Right cardiac atrium (tissue), 5 donors: ENCODE measurements around the gene VWA7. TPM values are rescaled to one million over a fixed set of nuclear protein-coding genes. Genes with fewer than 3 reads are reported as not detected.
"Not testable (repeated sequence)": the region's sequence is repeated elsewhere in the genome, so short reads cannot be mapped to it uniquely, and the experiment has no call there.

Source experiments
- ATAC-seq, 2 donors: fragments of 200-7000 bp; cut with Tn5 transposase; one replicate each; pipeline versions ENCODE4 v1.8.0 to v1.9.1; 2020; ENCODE audit warnings: moderate library complexity in 2 of 2, mild to moderate bottlenecking in 1 of 2
- DNase-seq, 3 donors: peaks; one replicate each; pipeline ENCODE4 v3.0.0-alpha.2; 2020
- H3K27ac ChIP-seq: one replicate; pipeline ENCODE4 v1.5.1; 2013; ENCODE audit warnings: mild to moderate bottlenecking, low read length, control low read depth, moderate library complexity
- H3K27me3 ChIP-seq: one replicate; pipeline ENCODE4 v1.6.1; 2013; ENCODE audit not compliant: control insufficient read depth, insufficient read depth
- H3K4me1 ChIP-seq: one replicate; pipeline ENCODE4 v1.6.1; 2013; ENCODE audit warnings: low read length; ENCODE audit not compliant: control insufficient read depth, insufficient read depth
- H3K4me3 ChIP-seq: one replicate; pipeline ENCODE4 v1.5.1; 2013; ENCODE audit warnings: low read length, control low read depth
- H3K9me3 ChIP-seq: one replicate; pipeline ENCODE4 v1.6.1; 2013; ENCODE audit warnings: low read length; ENCODE audit not compliant: control insufficient read depth
- WGBS: extraction: QIAGEN DNeasy Blood & Tissue Kit; methylation state at CpG from one replicate; pipeline ENCODE4 v1.1.7; 2013; 5-methylcytosine and 5-hydroxymethylcytosine counted together
- intact Hi-C, 4 donors: fragments of 100-400 bp; cut with DNase I; formaldehyde crosslinking; loops; one replicate each; pipeline versions ENCODE4 v1.11.0 to v1.14.0; 2022 to 2023
- long read RNA-seq, 4 donors: library from polyadenylated mRNA; unstranded; transcript quantifications; one replicate each; pipeline ENCODE4 v2.0.0, GENCODE V29; 2020 to 2021
- polyA plus RNA-seq: library from polyadenylated mRNA; stranded (reverse); fragments of 200-250 nt; gene quantifications from one replicate; pipeline ENCODE4 v1.2.3, GENCODE V29; 2013
- total RNA-seq, 4 donors: library from RNA; stranded (reverse); fragmentation: NEBNext Ultra II Directional; extraction: Animal tissue kit (Norgen Biotek cat#: 25700); gene quantifications; one replicate each; pipeline ENCODE4 v1.2.1, GENCODE V29; 2021
- donor health status: healthy with polysubstance abuse.
- donor health status: DM: no; HTN: yes; CAD: no.
- donor health status: DM: no; HTN: no; CAD: no.
- donor health status: DM: no; HTN: yes; CAD: no; lungs with severe emphysema.
- donor health status: DM: yes; HTN: yes; CAD: no.

The VWA7 gene
- total RNA-seq = 10 to 100 TPM in 1 of 4 donors, 1 to 10 TPM in 3; 3.4 to 12.8 (median 8.2) TPM
- 3.2 TPM for polyA plus RNA-seq
- long read RNA-seq, donor 1 = 0 reads
- long read RNA-seq, donor 2 = 0 reads
- long read RNA-seq, donor 3 = 0 reads
- long read RNA-seq, donor 4, partial matches to known transcripts = 0 of 3 reads
- long read RNA-seq, donor 4, other reads (novel, unspliced or antisense) = 3 of 3 reads

GRCh38 chr6:31776989-31777666 is at the start of gene VWA7:
Gene VWA7 (minus strand): TSS chr6:31777328. CDS start chr6:31776779, 549 bp downstream.
- Histone ChIP-seq H3K9me3 (no peaks in the 10 kb centered on the region), H3K27me3 (no peaks in the 10 kb centered on the region), H3K27ac (peak within 1 kb of the TSS; percentile 2), H3K4me3 (no peak within 1 kb of the TSS), H3K4me1 (peaks cover 6% of the 10 kb centered on the region)
- peak; percentile 72 to 85 (median 82) for DNase-seq
- intact Hi-C loops = no loop called here
- 13% methylated on average over 15 of the region's 15 CpGs for WGBS
- ATAC-seq = peak; percentile 77 to 80

GRCh38 chr6:31826793-31827285 is 49.7 kb upstream of the VWA7 start:
- DNase-seq = peak; percentile 93 to 96 (median 95)
- Histone ChIP-seq H3K27ac (peak overlapping the region; percentile 98), H3K4me3 (peak overlapping the region; percentile 47), H3K4me1 (peaks cover 5% of the 10 kb centered on the region), H3K9me3 (no peaks in the 10 kb centered on the region), H3K27me3 (no peaks in the 10 kb centered on the region)
- WGBS = 0% methylated on average over 13 of the region's 13 CpGs
- intact Hi-C loops = loop anchor here in 1 of 4 donors (2.0 kb wide), 1 partner anchor 98 kb away; the partner anchor contains the start of gene DDAH2
- peak; percentile 74 to 77 for ATAC-seq

GRCh38 chr6:31825553-31825952 is 48.4 kb upstream of the VWA7 start:
- no peaks in the 10 kb centered on the region for H3K9me3 ChIP-seq
- no peak overlapping the region for H3K4me3 ChIP-seq
- no peak overlapping the region for H3K27ac ChIP-seq
- intact Hi-C loops = no loop called here
- DNase-seq = no peak
- WGBS = 69% methylated on average over 4 of the region's 4 CpGs
- ATAC-seq = no peak
- H3K27me3 ChIP-seq = no peaks in the 10 kb centered on the region
- peaks cover 5% of the 10 kb centered on the region for H3K4me1 ChIP-seq

- H3K4me3 ChIP-seq, intact Hi-C loops, H3K4me1 ChIP-seq: not testable (repeated sequence)
Measured at GRCh38 chr6:31823592-31824196, 46.6 kb upstream of the VWA7 start.

GRCh38 chr6:31822036-31822821 is 45.1 kb upstream of the VWA7 start:
- WGBS = 1% methylated on average over 24 of the region's 25 CpGs
- H3K27me3 ChIP-seq = no peaks in the 10 kb centered on the region
- H3K4me3 ChIP-seq = peak overlapping the region; percentile 60
- ATAC-seq (peak; percentile 73 to 79), DNase-seq (peak; percentile 88 to 92 (median 91))
- H3K27ac ChIP-seq = peak overlapping the region; percentile 100
- peaks cover 5% of the 10 kb centered on the region for H3K4me1 ChIP-seq
- intact Hi-C loops = no loop called here
- H3K9me3 ChIP-seq = no peaks in the 10 kb centered on the region

More at GRCh38 chr6:31823592-31824196, 46.6 kb upstream of the VWA7 start:
- H3K27me3 ChIP-seq, H3K27ac ChIP-seq, H3K9me3 ChIP-seq, ATAC-seq: not testable (repeated sequence)
- peak in 1 of 3 donors; percentile 17 for DNase-seq
- WGBS = 85% methylated on average over 9 of the region's 9 CpGs

- Histone ChIP-seq H3K27ac (peak overlapping the region; percentile 96), H3K27me3 (no peaks in the 10 kb centered on the region), H3K4me1 (peaks cover 4% of the 10 kb centered on the region), H3K9me3 (no peaks in the 10 kb centered on the region), H3K4me3 (peak overlapping the region; percentile 60)
- WGBS = 4% methylated on average over 39 of the region's 39 CpGs
- peak; percentile 87 to 93 (median 91) for DNase-seq
- ATAC-seq = peak; percentile 65 to 68
- intact Hi-C loops = no loop called here
Measured at GRCh38 chr6:31821301-31822035, 44.3 kb upstream of the VWA7 start.

- ATAC-seq, H3K27me3 ChIP-seq, H3K9me3 ChIP-seq, intact Hi-C loops, H3K27ac ChIP-seq, H3K4me3 ChIP-seq, DNase-seq, H3K4me1 ChIP-seq: not testable (repeated sequence)
- 94% methylated on average over 10 of the region's 10 CpGs for WGBS
Measured at GRCh38 chr6:31820399-31820798, 43.3 kb upstream of the VWA7 start.

GRCh38 chr6:31819871-31820299 is 42.8 kb upstream of the VWA7 start:
- Histone ChIP-seq H3K4me3 (no peak overlapping the region), H3K4me1 (no peaks in the 10 kb centered on the region), H3K27me3 (no peaks in the 10 kb centered on the region), H3K27ac (peak overlapping the region; percentile 97), H3K9me3 (no peaks in the 10 kb centered on the region)
- intact Hi-C loops = no loop called here
- DNase-seq = no peak
- ATAC-seq = no peak

- DNase-seq = not testable (repeated sequence)
- 39% methylated on average over 8 of the region's 8 CpGs for WGBS
Measured at GRCh38 chr6:31817929-31818511, 40.9 kb upstream of the VWA7 start.

More at GRCh38 chr6:31817929-31818511, 40.9 kb upstream of the VWA7 start:
- Histone ChIP-seq H3K27ac (peak overlapping the region; percentile 70), H3K4me3 (peak overlapping the region; percentile 89)
- H3K4me1 ChIP-seq, ATAC-seq, H3K27me3 ChIP-seq, H3K9me3 ChIP-seq, intact Hi-C loops: not testable (repeated sequence)
